Small intestine (tissue), 7 donors: ENCODE measurements around the gene ZFYVE28. TPM values are rescaled to one million over a fixed set of nuclear protein-coding genes. Genes with fewer than 3 reads are reported as not detected.

Source experiments
- DNase-seq, 2 donors: peaks; one replicate each; pipeline versions ENCODE4 v3.0.0 to v3.0.0-alpha.2; 2013
- FAIRE-seq: peaks from 2 replicates; lab custom pipeline; 2012; peaks lifted over from hg19 to GRCh38; lab: Jason Lieb, UNC
- H3K27ac ChIP-seq, 3 donors: one replicate each; pipeline ENCODE4 v1.5.1; 2013; ENCODE audit warnings: low read length in 2 of 3, mild to moderate bottlenecking in 2 of 3, control low read depth in 1 of 3, inconsistent platforms in 1 of 3, low read depth in 1 of 3, moderate library complexity in 1 of 3
- H3K27me3 ChIP-seq, 3 donors: one replicate each; pipeline ENCODE4 v1.6.1; 2013; ENCODE audit warnings: low read length in 3 of 3, inconsistent platforms in 1 of 3; ENCODE audit not compliant: control insufficient read depth in 3 of 3, insufficient read depth in 3 of 3
- H3K36me3 ChIP-seq, 3 donors: one replicate each; pipeline ENCODE4 v1.6.1; 2013; ENCODE audit warnings: low read length in 3 of 3, inconsistent platforms in 1 of 3, low read depth in 1 of 3, mild to moderate bottlenecking in 1 of 3, moderate library complexity in 1 of 3; ENCODE audit not compliant: control insufficient read depth in 3 of 3, insufficient read depth in 2 of 3
- H3K4me1 ChIP-seq, 3 donors: one replicate each; pipeline ENCODE4 v1.6.1; 2013; ENCODE audit warnings: low read length in 2 of 3, inconsistent platforms in 1 of 3, low read depth in 1 of 3, mild to moderate bottlenecking in 1 of 3, moderate library complexity in 1 of 3; ENCODE audit not compliant: control insufficient read depth in 3 of 3, insufficient read depth in 2 of 3
- H3K4me3 ChIP-seq, 3 donors: one replicate each; pipeline ENCODE4 v1.5.1; 2013; ENCODE audit warnings: low read length in 3 of 3, control low read depth in 1 of 3, inconsistent platforms in 1 of 3, low read depth in 1 of 3, mild to moderate bottlenecking in 1 of 3, moderate library complexity in 1 of 3
- H3K9me3 ChIP-seq, 2 donors: one replicate each; pipeline ENCODE4 v1.6.1; 2013; ENCODE audit warnings: low read depth in 1 of 2, low read length in 1 of 2; ENCODE audit not compliant: control insufficient read depth in 2 of 2, insufficient read depth in 1 of 2
- WGBS, 3 donors: extraction: QIAGEN DNeasy Blood & Tissue Kit; methylation state at CpG; one replicate each; pipeline ENCODE4 v1.1.7; 2013; 5-methylcytosine and 5-hydroxymethylcytosine counted together
- polyA plus RNA-seq, 4 donors: library from polyadenylated mRNA; stranded (reverse) in 3 of 4; unstranded in 1 of 4; fragments of 200-250 nt in 3 of 4; fragments of 120-200 nt in 1 of 4; gene quantifications; one replicate each; pipeline versions ENCODE4 v1.2.1 to v1.2.3, GENCODE V29; 2013
- donor health status: healthy with polysubstance abuse.
- donor health status: control.
- donor health status: control.
- donor health status: Bipolar disorder and iron deficiency.
- donor health status: healthy.

Gene ZFYVE28
- polyA plus RNA-seq, 4 donors: 8.6 to 29.5 (median 12.8) TPM

DNA sequence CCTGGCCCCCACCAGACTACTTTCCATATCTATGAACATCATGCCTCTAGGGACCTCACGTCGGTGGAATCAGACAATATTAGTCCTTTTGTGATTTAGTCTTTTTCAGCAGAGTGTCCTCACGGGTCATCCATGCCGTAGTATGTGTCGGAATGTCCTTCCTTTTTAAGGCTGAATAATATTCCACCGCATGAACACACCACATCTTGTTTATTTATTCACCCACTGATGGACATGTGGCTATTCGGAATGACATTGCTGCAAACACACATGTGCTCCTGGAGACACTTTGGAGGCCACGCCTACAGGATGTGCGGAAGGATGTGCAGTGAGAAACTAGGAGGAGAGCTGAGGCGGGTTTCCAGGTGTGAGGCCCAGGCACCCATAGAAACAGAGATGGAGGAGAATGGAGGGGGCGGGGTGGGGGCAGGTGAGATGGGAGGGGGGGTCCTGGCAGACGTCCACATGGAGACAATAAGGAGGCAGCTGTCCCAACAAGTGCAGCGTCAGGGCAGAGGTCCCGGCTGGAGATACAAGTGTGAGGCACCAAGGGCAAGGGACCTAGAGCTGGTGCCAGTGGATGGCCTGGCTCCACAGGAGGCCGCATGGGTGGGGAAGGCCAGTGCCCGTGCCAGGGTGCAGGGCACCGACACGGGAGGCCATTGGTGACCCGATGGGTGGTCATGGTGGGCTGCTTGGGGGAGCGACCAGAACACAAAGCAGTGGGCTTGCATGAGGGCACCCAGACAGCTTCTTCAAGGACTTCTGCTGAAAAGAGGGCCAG, 20.7 kb downstream of the ZFYVE28 start:
- no peak overlapping the region for H3K27ac ChIP-seq
- no peaks in the 10 kb centered on the region for H3K36me3 ChIP-seq
- WGBS, 3 donors: 74 to 80% (median 79%) methylated on average over 20 of the region's 20 CpGs
- H3K4me1 ChIP-seq: peaks cover 0 to 23% (median 18%) of the 10 kb centered on the region in 3 donors
- H3K27me3 ChIP-seq: peaks cover 0 to 16% (median 0%) of the 10 kb centered on the region in 3 donors
- no peaks in the 10 kb centered on the region for H3K9me3 ChIP-seq
- DNase-seq (no peak), FAIRE-seq (no peak)
- no peak overlapping the region for H3K4me3 ChIP-seq

DNA sequence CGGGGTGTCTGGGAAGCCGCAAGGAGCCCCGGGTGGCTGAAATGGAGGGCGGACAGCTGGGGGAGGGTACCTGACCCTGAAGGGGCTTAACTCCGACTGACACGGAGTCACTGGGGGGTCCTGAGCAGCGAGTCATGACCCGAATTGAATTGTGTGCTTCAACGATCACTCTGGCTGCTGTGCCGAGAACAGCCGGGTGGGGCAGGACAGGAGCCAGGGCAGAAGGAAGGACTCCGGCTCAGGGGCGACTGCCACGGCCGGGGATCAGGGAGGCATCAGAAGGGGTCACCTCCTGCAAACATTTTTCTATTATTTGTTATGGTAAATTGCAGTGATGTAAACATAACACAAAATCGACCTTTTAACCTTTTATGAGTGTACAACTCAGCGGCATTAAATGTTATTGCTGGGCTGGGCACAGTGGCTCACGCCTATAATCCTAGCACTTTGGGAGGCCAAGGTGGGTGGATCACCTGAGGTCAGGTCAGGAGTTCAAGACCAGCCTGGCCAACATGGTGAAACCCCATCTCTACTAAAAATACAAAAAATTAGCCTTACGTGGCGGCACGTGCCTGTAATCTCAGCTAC, 21.6 kb downstream of the ZFYVE28 start:
- Histone ChIP-seq H3K36me3 (no peaks in the 10 kb centered on the region), H3K4me3 (no peak overlapping the region), H3K4me1 (peaks cover 0 to 15% (median 14%) of the 10 kb centered on the region in 3 donors), H3K27ac (no peak overlapping the region), H3K9me3 (no peaks in the 10 kb centered on the region), H3K27me3 (peaks cover 0 to 8% (median 0%) of the 10 kb centered on the region in 3 donors)
- no peak for FAIRE-seq
- WGBS, 3 donors: 33 to 55% (median 51%) methylated on average over 21 of the region's 21 CpGs
- DNase-seq: peak in 1 of 2 donors; percentile 61

DNA sequence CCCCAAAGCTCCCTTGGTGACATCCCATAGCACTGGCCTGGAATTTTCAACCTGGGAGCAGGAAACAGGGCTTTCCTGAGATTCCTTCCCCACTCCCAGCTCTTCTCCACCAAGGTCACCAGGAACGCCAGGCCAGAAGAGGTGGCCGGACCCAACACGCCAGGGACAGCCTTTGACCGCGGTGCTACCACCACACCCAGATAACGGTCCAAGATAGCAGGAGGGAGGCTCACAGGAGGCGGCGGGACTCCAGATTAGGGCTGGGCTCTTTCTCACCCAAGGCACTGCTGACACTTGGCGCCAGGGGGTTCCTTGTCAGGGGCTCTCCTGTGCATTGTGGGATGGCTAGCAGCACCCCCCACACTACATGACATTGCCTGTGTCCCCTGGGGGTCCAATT, 22.9 kb downstream of the ZFYVE28 start:
- peak; percentile 22 to 81 for DNase-seq
- Histone ChIP-seq H3K27me3 (peaks cover 0 to 2% (median 0%) of the 10 kb centered on the region in 3 donors), H3K9me3 (no peaks in the 10 kb centered on the region), H3K4me1 (peaks cover 0 to 11% (median 7%) of the 10 kb centered on the region in 3 donors), H3K4me3 (no peak overlapping the region), H3K36me3 (no peaks in the 10 kb centered on the region), H3K27ac (peak overlapping the region in 1 of 3 donors; percentile 24)
- WGBS, 3 donors: 24 to 62% (median 48%) methylated on average over 9 of the region's 9 CpGs
- FAIRE-seq: no peak

GRCh38 chr4:2395038-2395437, 23.4 kb downstream of the ZFYVE28 start:
- Histone ChIP-seq H3K4me1 (peaks cover 0 to 11% (median 7%) of the 10 kb centered on the region in 3 donors), H3K4me3 (no peak overlapping the region), H3K27me3 (peaks cover 0 to 2% (median 0%) of the 10 kb centered on the region in 3 donors), H3K27ac (peak overlapping the region in 1 of 3 donors; percentile 24), H3K36me3 (no peaks in the 10 kb centered on the region), H3K9me3 (no peaks in the 10 kb centered on the region)
- no peak for FAIRE-seq
- 84 to 91% (median 89%) methylated on average over 9 of the region's 9 CpGs for WGBS, 3 donors
- no peak for DNase-seq

DNA sequence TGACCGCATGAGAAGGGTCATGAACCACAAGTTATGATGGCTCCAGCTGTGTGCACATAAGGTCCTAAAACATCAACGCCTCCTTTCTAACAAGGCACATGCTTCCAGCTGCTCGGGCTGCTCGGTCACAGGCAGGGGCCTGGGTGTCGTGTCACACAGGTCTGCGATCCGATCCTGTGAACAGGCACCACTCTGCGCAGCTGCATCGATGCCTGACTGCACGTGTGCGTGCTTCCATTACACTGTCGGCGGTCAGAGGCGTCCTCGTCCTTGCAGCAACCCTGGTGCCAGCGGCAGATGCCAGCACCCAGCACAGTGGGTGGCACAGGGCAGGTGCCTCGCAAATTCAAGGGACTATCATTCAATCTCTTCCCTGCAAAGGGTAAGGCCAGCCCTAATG, 23.9 kb downstream of the ZFYVE28 start:
- no peaks in the 10 kb centered on the region for H3K9me3 ChIP-seq
- FAIRE-seq (no peak), DNase-seq (no peak)
- WGBS, 3 donors: 91 to 95% (median 92%) methylated on average over 17 of the region's 17 CpGs
- H3K4me1 ChIP-seq: peaks cover 0 to 11% (median 7%) of the 10 kb centered on the region in 3 donors
- no peaks in the 10 kb centered on the region for H3K36me3 ChIP-seq
- no peak overlapping the region for H3K27ac ChIP-seq
- H3K27me3 ChIP-seq: peaks cover 0 to 2% (median 0%) of the 10 kb centered on the region in 3 donors
- H3K4me3 ChIP-seq: no peak overlapping the region

- Histone ChIP-seq H3K4me1 (peaks cover 0 to 11% (median 7%) of the 10 kb centered on the region in 3 donors), H3K27ac (no peak overlapping the region), H3K36me3 (no peaks in the 10 kb centered on the region), H3K4me3 (peak overlapping the region in 1 of 3 donors; percentile 20), H3K9me3 (no peaks in the 10 kb centered on the region), H3K27me3 (peaks cover 0 to 2% (median 0%) of the 10 kb centered on the region in 3 donors)
- DNase-seq (peak; percentile 48 to 64), FAIRE-seq (no peak)
- 19 to 22% (median 20%) methylated on average over 28 of the region's 28 CpGs for WGBS, 3 donors
Measured at GRCh38 chr4:2393353-2394270, 24.8 kb downstream of the ZFYVE28 start.

GRCh38 chr4:2390784-2391421, 27.5 kb downstream of the ZFYVE28 start:
- FAIRE-seq: no peak
- H3K27me3 ChIP-seq: peaks cover 0 to 2% (median 0%) of the 10 kb centered on the region in 3 donors
- WGBS, 3 donors: 49 to 83% (median 64%) methylated on average over 19 to 20 of the region's 20 CpGs
- H3K9me3 ChIP-seq: no peaks in the 10 kb centered on the region
- no peak overlapping the region for H3K27ac ChIP-seq
- no peak for DNase-seq
- peaks cover 0 to 11% (median 7%) of the 10 kb centered on the region in 3 donors for H3K4me1 ChIP-seq
- no peaks in the 10 kb centered on the region for H3K36me3 ChIP-seq
- no peak overlapping the region for H3K4me3 ChIP-seq
